ENCODE measurements around the gene TMEM223.
"Not testable (repeated sequence)": the region's sequence is repeated elsewhere in the genome, so short reads cannot be mapped to it uniquely, and the experiment has no call there.

TMEM223 gene

GRCh38 chr11:62752994-62753735, 38.6 kb downstream of the TMEM223 start:
- DNase-seq (ENCODE audit: low read depth in 2 of 2), result no peak

GRCh38 chr11:62752177-62752785, 39.5 kb downstream of the TMEM223 start:
- no peak for DNase-seq (ENCODE audit: low read depth in 2 of 2)

GRCh38 chr11:62749931-62750330, 41.9 kb downstream of the TMEM223 start:
- not testable (repeated sequence) for DNase-seq (ENCODE audit: low read depth in 2 of 2)

- no peak for DNase-seq (ENCODE audit: low read depth in 2 of 2)
Observed at GRCh38 chr11:62747475-62748160, 44.2 kb downstream of the TMEM223 start.
